PC-9 (cell line): ENCODE results near the gene NUDT1.

Experiments
- EZH2 ChIP-seq: fragments of 200-600 bp; sonication (generic); IDR thresholded peaks from 2 replicates; pipeline ENCODE4 v1.8.0; 2017; ENCODE audit warnings: antibody characterized with exemption, low read depth
- TF ChIP-seq, protein P1 (sequence below): fragments of 200-600 bp; sonication (generic); conservative IDR thresholded peaks from 2 replicates; pipeline ENCODE4 v1.6.1; 2017; ENCODE audit warnings: mixed run types, antibody characterized with exemption, mild to moderate bottlenecking, moderate library complexity

DNA sequence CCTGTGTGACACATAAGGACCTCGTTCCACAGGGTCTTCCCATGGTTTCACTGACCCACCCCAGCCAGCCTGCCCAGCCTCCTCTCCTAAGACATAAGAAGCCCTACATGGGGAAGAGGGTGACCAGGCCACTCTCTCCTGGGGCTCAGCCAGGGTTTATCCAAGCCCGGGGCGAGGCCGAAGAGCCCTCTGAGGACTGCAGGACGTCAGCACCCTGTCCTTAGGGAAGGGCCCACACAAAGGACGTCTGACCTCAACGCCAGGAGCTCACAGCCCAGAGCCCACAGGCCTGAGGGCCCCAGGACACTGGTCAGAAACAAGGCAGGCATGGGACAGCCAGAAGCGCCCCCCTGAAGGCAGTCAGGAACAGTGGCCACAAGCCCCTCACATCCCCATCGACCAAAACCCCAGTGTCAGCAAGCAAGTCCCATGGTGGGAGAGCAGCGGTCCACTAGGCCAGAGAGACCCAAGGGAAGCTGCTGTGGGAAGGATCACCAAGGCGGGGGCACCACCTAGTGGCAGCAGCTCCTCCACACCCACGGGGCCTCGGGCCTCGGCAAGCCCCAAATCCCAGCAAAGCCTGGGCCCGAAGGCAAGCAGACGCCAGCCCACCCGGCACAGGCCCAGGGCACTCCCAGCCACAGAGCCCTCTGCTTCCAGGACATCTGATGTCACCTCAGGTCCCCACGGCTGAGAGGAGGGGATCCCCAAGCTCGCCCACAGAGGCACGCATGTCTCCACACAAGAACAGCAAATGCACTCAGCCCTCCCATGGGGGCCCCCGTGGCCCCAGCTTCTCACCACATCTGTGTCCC lies 32.7 kb upstream of the NUDT1 start:
- TF ChIP-seq, protein P1, sequence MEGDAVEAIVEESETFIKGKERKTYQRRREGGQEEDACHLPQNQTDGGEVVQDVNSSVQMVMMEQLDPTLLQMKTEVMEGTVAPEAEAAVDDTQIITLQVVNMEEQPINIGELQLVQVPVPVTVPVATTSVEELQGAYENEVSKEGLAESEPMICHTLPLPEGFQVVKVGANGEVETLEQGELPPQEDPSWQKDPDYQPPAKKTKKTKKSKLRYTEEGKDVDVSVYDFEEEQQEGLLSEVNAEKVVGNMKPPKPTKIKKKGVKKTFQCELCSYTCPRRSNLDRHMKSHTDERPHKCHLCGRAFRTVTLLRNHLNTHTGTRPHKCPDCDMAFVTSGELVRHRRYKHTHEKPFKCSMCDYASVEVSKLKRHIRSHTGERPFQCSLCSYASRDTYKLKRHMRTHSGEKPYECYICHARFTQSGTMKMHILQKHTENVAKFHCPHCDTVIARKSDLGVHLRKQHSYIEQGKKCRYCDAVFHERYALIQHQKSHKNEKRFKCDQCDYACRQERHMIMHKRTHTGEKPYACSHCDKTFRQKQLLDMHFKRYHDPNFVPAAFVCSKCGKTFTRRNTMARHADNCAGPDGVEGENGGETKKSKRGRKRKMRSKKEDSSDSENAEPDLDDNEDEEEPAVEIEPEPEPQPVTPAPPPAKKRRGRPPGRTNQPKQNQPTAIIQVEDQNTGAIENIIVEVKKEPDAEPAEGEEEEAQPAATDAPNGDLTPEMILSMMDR: peak; percentile 68
- TF ChIP-seq EZH2: no peak
